Measurements from ENCODE around the gene NELL1. TPM values are rescaled to one million over a fixed set of nuclear protein-coding genes. Genes with fewer than 3 reads are reported as not detected.

The NELL1 gene
- total and polyA plus RNA-seq, 2 donors from 2014 or later, result 0.31 to 14.8 TPM

- intact Hi-C loops (cut with DNase I), result no loop called here
- H3K9me3 ChIP-seq (ENCODE audit: control insufficient read depth in 2 of 3, insufficient read depth in 1 of 3, low read length in 3 of 3), result no peaks in the 10 kb centered on the region
- no peak for TF ChIP-seq CTCF (IDR thresholded peaks at IDR 0.05; ENCODE audit: borderline replicate concordance, extremely low read depth, insufficient read depth)
- H3K4me3 ChIP-seq (ENCODE audit: low read length in 3 of 3), result no peak overlapping the region
- H3K27me3 ChIP-seq (ENCODE audit: control insufficient read depth, insufficient read depth, low read length), result no peaks in the 10 kb centered on the region
- FAIRE-seq (no peak), DNase-seq (no peak)
- no peak overlapping the region for H3K9ac ChIP-seq (ENCODE audit: low read length in 3 of 3)
- H3K36me3 ChIP-seq (ENCODE audit: control insufficient read depth in 2 of 3, insufficient read depth in 3 of 3, low read length in 3 of 3), result no peaks in the 10 kb centered on the region
- H3K27ac ChIP-seq (ENCODE audit: low read depth in 2 of 2, low read length in 2 of 2), result no peak overlapping the region
- H3K4me1 ChIP-seq (ENCODE audit: control insufficient read depth in 2 of 3, insufficient read depth in 2 of 3, low read depth in 1 of 3, low read length in 3 of 3), result no peaks in the 10 kb centered on the region
Observed at GRCh38 chr11:20631519-20632168, 37.7 kb upstream of the NELL1 start.

GRCh38 chr11:20632169-20632532, 37.2 kb upstream of the NELL1 start:
- no peak for TF ChIP-seq CTCF (IDR thresholded peaks at IDR 0.05; ENCODE audit: borderline replicate concordance, extremely low read depth, insufficient read depth)
- Histone ChIP-seq H3K27ac (ENCODE audit: low read depth in 2 of 2, low read length in 2 of 2) (no peak overlapping the region), H3K4me1 (ENCODE audit: control insufficient read depth in 2 of 3, insufficient read depth in 2 of 3, low read depth in 1 of 3, low read length in 3 of 3) (no peaks in the 10 kb centered on the region), H3K9me3 (ENCODE audit: control insufficient read depth in 2 of 3, insufficient read depth in 1 of 3, low read length in 3 of 3) (no peaks in the 10 kb centered on the region), H3K4me3 (ENCODE audit: low read length in 3 of 3) (no peak overlapping the region), H3K27me3 (ENCODE audit: control insufficient read depth, insufficient read depth, low read length) (no peaks in the 10 kb centered on the region), H3K9ac (ENCODE audit: low read length in 3 of 3) (no peak overlapping the region), H3K36me3 (ENCODE audit: control insufficient read depth in 2 of 3, insufficient read depth in 3 of 3, low read length in 3 of 3) (no peaks in the 10 kb centered on the region)
- DNase-seq (no peak), FAIRE-seq (no peak)
- intact Hi-C loops (cut with DNase I), result no loop called here

- intact Hi-C loops (cut with DNase I), result no loop called here
- no peaks in the 10 kb centered on the region for H3K4me1 ChIP-seq (ENCODE audit: control insufficient read depth in 2 of 3, insufficient read depth in 2 of 3, low read depth in 1 of 3, low read length in 3 of 3)
- DNase-seq (no peak), FAIRE-seq (no peak)
- no peak overlapping the region for H3K9ac ChIP-seq (ENCODE audit: low read length in 3 of 3)
- no peak for TF ChIP-seq CTCF (IDR thresholded peaks at IDR 0.05; ENCODE audit: borderline replicate concordance, extremely low read depth, insufficient read depth)
- H3K27me3 ChIP-seq (ENCODE audit: control insufficient read depth, insufficient read depth, low read length), result no peaks in the 10 kb centered on the region
- H3K9me3 ChIP-seq (ENCODE audit: control insufficient read depth in 2 of 3, insufficient read depth in 1 of 3, low read length in 3 of 3), result no peaks in the 10 kb centered on the region
- H3K27ac ChIP-seq (ENCODE audit: low read depth in 2 of 2, low read length in 2 of 2), result no peak overlapping the region
- no peaks in the 10 kb centered on the region for H3K36me3 ChIP-seq (ENCODE audit: control insufficient read depth in 2 of 3, insufficient read depth in 3 of 3, low read length in 3 of 3)
- H3K4me3 ChIP-seq (ENCODE audit: low read length in 3 of 3), result no peak overlapping the region
Observed at GRCh38 chr11:20634044-20634443, 35.3 kb upstream of the NELL1 start.

- DNase-seq, result no peak
- no peak overlapping the region for H3K4me3 ChIP-seq (ENCODE audit: low read length in 3 of 3)
- TF ChIP-seq CTCF (IDR thresholded peaks at IDR 0.05; ENCODE audit: borderline replicate concordance, extremely low read depth, insufficient read depth), result no peak
- no peak overlapping the region for H3K27ac ChIP-seq (ENCODE audit: low read depth in 2 of 2, low read length in 2 of 2)
- H3K27me3 ChIP-seq (ENCODE audit: control insufficient read depth, insufficient read depth, low read length), result no peaks in the 10 kb centered on the region
- FAIRE-seq, result no peak
- H3K9me3 ChIP-seq (ENCODE audit: control insufficient read depth in 2 of 3, insufficient read depth in 1 of 3, low read length in 3 of 3), result no peaks in the 10 kb centered on the region
- intact Hi-C loops (cut with DNase I), result no loop called here
- no peak overlapping the region for H3K9ac ChIP-seq (ENCODE audit: low read length in 3 of 3)
- H3K36me3 ChIP-seq (ENCODE audit: control insufficient read depth in 2 of 3, insufficient read depth in 3 of 3, low read length in 3 of 3), result no peaks in the 10 kb centered on the region
- H3K4me1 ChIP-seq (ENCODE audit: control insufficient read depth in 2 of 3, insufficient read depth in 2 of 3, low read depth in 1 of 3, low read length in 3 of 3), result no peaks in the 10 kb centered on the region
Observed at GRCh38 chr11:20634781-20635180, 34.6 kb upstream of the NELL1 start.

All from kidney (tissue), 14 donors.